ENCODE results near the gene JPH4. TPM values are rescaled to one million over a fixed set of nuclear protein-coding genes. Genes with fewer than 3 reads are reported as not detected.

Gene JPH4
- total RNA-seq, 1 experiment from 2014 or later = 0.15 TPM

GRCh38 chr14:23561259-23561658 is 17.3 kb downstream of the JPH4 start:
- DNase-seq (ENCODE audit: low read depth, low spot score) (no peak), ATAC-seq (no peak)
- Histone ChIP-seq H3K4me1 (ENCODE audit: control insufficient read depth in 1 of 2, insufficient read depth in 2 of 2, low read length in 2 of 2) (peaks cover 2 to 10% of the 10 kb centered on the region in 2 experiments; a peak in 2 of 4 replicates), H3K9me2 (ENCODE audit: insufficient read depth) (no peaks in the 10 kb centered on the region), H3K27ac (ENCODE audit: low read depth, low read length) (no peak overlapping the region), H3K4me3 (replicated peaks in 1 of 2; ENCODE audit: low read depth in 1 of 2, low read length in 2 of 2) (no peak overlapping the region), H3K79me2 (ENCODE audit: insufficient read depth, low read length) (peaks cover 8% of the 10 kb centered on the region; the same call in 1 of the 2 replicates), H3K9me3 (ENCODE audit: control insufficient read depth in 1 of 2, insufficient read depth in 1 of 2, low read depth in 1 of 2, low read length in 2 of 2) (no peaks in the 10 kb centered on the region), H3K27me3 (ENCODE audit: insufficient read depth, low read length) (no peaks in the 10 kb centered on the region), H3K4me2 (ENCODE audit: low read length) (no peak overlapping the region), H3K36me3 (ENCODE audit: control insufficient read depth in 1 of 2, insufficient read depth in 2 of 2, low read length in 2 of 2) (peaks cover 22% of the 10 kb centered on the region in 2 experiments), H3K9ac (ENCODE audit: low read length) (no peak overlapping the region), H2AFZ (ENCODE audit: low read depth, low read length, poor library complexity, severe bottlenecking) (no peak overlapping the region), H4K20me1 (ENCODE audit: insufficient read depth) (no peaks in the 10 kb centered on the region)
- BruUV-seq (replicated peaks) = no TSS peak
- TF ChIP-seq ELF1 (IDR thresholded peaks at IDR 0.05; ENCODE audit: borderline replicate concordance, low read depth) = no peak
- no peak for TF ChIP-seq MAX (IDR thresholded peaks at IDR 0.05)
- TF ChIP-seq ZNF274 (IDR thresholded peaks at IDR 0.05; ENCODE audit: low read depth, low read length) = no peak
- no peak for TF ChIP-seq CBX3 (IDR thresholded peaks at IDR 0.05; ENCODE audit: low read depth)
- TF ChIP-seq CTCF (IDR thresholded peaks at IDR 0.05 in 2 of 3, conservative IDR thresholded peaks at IDR 0.05 in 1 of 3; ENCODE audit: borderline replicate concordance in 1 of 3, insufficient read depth in 1 of 3, low read depth in 2 of 3, low read length in 2 of 3) = no peak
- TF ChIP-seq SIN3A (IDR thresholded peaks at IDR 0.05; ENCODE audit: low read depth) = no peak
- no peak for TF ChIP-seq POLR2AphosphoS5 (IDR thresholded peaks at IDR 0.05; ENCODE audit: low read depth, low read length)
- TF ChIP-seq ZBTB33 (IDR thresholded peaks at IDR 0.05; ENCODE audit: extremely low read depth, insufficient replicate concordance, low read length) = no peak
- no peak for TF ChIP-seq YY1 (IDR thresholded peaks at IDR 0.05; ENCODE audit: extremely low read depth, insufficient replicate concordance, low read depth, low read length)
- TF ChIP-seq TCF7L2 (IDR thresholded peaks at IDR 0.05; ENCODE audit: borderline replicate concordance, extremely low read depth, insufficient read depth, insufficient read length) = no peak
- no peak for TF ChIP-seq SP1 (IDR thresholded peaks at IDR 0.05; ENCODE audit: low read depth)
- no peak for TF ChIP-seq JUND (IDR thresholded peaks at IDR 0.05)
- no peak for TF ChIP-seq CEBPB (IDR thresholded peaks at IDR 0.05; ENCODE audit: low read depth)
- TF ChIP-seq RAD21 (IDR thresholded peaks at IDR 0.05; ENCODE audit: low read depth) = no peak
- TF ChIP-seq ATF3 (IDR thresholded peaks at IDR 0.05) = no peak
- TF ChIP-seq ZFX (IDR thresholded peaks at IDR 0.05) = no peak
- RAD21 ChIA-PET (ENCODE audit: low non-redundant PET in 1 of 2, low total read pairs in 2 of 2, uncharacterized antibody in 2 of 2, unreplicated experiment in 2 of 2) = no interaction called here
- POLR2A ChIA-PET = no interaction called here
- CTCF ChIA-PET = interaction anchor here (1.2 to 6.0 kb wide), 4 partner anchors 76 to 441 kb away, joined by 3 to 69 read pairs (median 5); no protein-coding TSS in a partner anchor
- intact Hi-C loops (cut with micrococcal nuclease) = no loop called here
